Measurements from ENCODE around the gene PRKG2. TPM values are rescaled to one million over a fixed set of nuclear protein-coding genes. Genes with fewer than 3 reads are reported as not detected.

Gene PRKG2
- total RNA-seq, 4 donors from 2014 or later = 8.2 to 16.0 (median 9.0) TPM; not detected in 1

DNA sequence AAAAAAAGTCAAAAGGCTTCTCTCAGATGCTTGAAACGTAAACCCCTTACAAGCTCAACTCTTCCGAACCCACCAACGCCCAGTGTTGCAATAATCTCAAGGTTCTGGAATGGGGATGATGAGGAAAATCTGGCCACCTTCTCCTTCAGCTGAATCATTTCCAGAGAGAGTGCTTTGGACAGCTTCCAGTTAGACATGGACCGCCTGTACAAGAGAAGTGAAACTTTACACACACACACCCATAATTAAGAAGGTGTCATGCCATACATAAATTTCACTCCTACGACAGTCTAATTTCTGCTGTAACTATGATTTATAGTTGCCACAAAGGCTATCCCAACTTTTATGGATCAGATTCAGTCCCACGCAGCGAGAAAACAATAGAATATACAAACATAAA is 72.3 kb downstream of the PRKG2 start:
- Histone ChIP-seq H3K4me3 (no peak overlapping the region), H3K36me3 (no peaks in the 10 kb centered on the region), H3K27ac (peak overlapping the region in 2 of 4 donors; percentile 22 to 53), H3K9me3 (no peaks in the 10 kb centered on the region), H3K4me1 (peaks cover 0 to 12% (median 5%) of the 10 kb centered on the region in 4 donors), H3K27me3 (no peaks in the 10 kb centered on the region)
- intact Hi-C loops (cut with DNase I; ENCODE audit: low total_unique reads) = loop anchor here (5.0 kb wide), 1 partner anchor 1545 kb away; no protein-coding TSS in a partner anchor
- 18 to 40% methylated on average over 3 to 7 of the region's 7 CpGs for WGBS, 2 donors (ENCODE audit: low coverage in 1 of 2)
- in situ Hi-C loops (cut with MboI; ENCODE audit: low pct_ligation_motif_present in 1 of 4, low pct_unique_long_range_greater_than_20kb in 1 of 4, low sequenced_read_pairs in 3 of 4) = no loop called here
- TF ChIP-seq POLR2A (IDR thresholded peaks at IDR 0.05) (no peak), POLR2AphosphoS5 (IDR thresholded peaks at IDR 0.05) (peak in 2 of 3 donors; percentile 20 to 56)
- DNase-seq = peak; percentile 56

GRCh38 chr4:81137894-81138293 is 77.1 kb downstream of the PRKG2 start:
- Histone ChIP-seq H3K4me1 (peaks cover 0 to 10% (median under 1%) of the 10 kb centered on the region in 4 donors), H3K4me3 (no peak overlapping the region), H3K36me3 (no peaks in the 10 kb centered on the region), H3K27ac (no peak overlapping the region), H3K27me3 (peaks cover 7% of the 10 kb centered on the region), H3K9me3 (no peaks in the 10 kb centered on the region)
- intact Hi-C loops (cut with DNase I; ENCODE audit: low total_unique reads) = no loop called here
- TF ChIP-seq CTCF (IDR thresholded peaks at IDR 0.05) = no peak
- no peak for TF ChIP-seq POLR2AphosphoS5 (IDR thresholded peaks at IDR 0.05)
- no peak for TF ChIP-seq EP300 (IDR thresholded peaks at IDR 0.05; ENCODE audit: low read depth)
- in situ Hi-C loops (cut with MboI; ENCODE audit: low pct_ligation_motif_present in 1 of 4, low pct_unique_long_range_greater_than_20kb in 1 of 4, low sequenced_read_pairs in 3 of 4) = no loop called here
- DNase-seq = no peak
- WGBS, 2 donors (ENCODE audit: low coverage in 1 of 2) = 97 to 100% methylated on average over 1 to 4 of the region's 4 CpGs

DNA sequence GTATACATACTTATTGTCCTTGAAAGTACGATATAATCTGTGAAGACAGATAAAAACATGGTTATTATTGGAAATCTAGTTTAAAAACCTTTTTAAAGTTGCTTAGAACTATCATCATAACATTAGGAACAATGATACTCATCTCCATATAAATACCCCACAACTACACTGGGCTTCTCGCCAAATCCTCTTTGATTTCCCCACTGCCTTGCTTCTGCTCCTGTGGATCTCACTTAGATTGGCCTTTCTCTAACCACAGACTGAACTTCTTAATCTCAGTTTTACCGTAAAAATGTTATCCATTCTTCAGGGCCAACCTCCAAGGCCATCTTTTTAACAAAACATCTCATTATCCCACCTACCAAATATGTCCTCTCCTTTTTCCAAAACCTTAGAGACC is 77.6 kb downstream of the PRKG2 start:
- 80 to 83% methylated on average over 3 of the region's 3 CpGs for WGBS, 2 donors (ENCODE audit: low coverage in 1 of 2)
- Histone ChIP-seq H3K27me3 (peaks cover 7% of the 10 kb centered on the region), H3K4me3 (no peak overlapping the region), H3K27ac (no peak overlapping the region), H3K4me1 (peaks cover 0 to 9% (median 0%) of the 10 kb centered on the region in 4 donors), H3K36me3 (no peaks in the 10 kb centered on the region), H3K9me3 (no peaks in the 10 kb centered on the region)
- no peak for TF ChIP-seq POLR2AphosphoS5 (IDR thresholded peaks at IDR 0.05)
- TF ChIP-seq CTCF (IDR thresholded peaks at IDR 0.05) = no peak
- TF ChIP-seq POLR2A (IDR thresholded peaks at IDR 0.05) = no peak
- no peak for TF ChIP-seq EP300 (IDR thresholded peaks at IDR 0.05; ENCODE audit: low read depth)
- no peak for DNase-seq
- in situ Hi-C loops (cut with MboI; ENCODE audit: low pct_ligation_motif_present in 1 of 4, low pct_unique_long_range_greater_than_20kb in 1 of 4, low sequenced_read_pairs in 3 of 4) = no loop called here
- intact Hi-C loops (cut with DNase I; ENCODE audit: low total_unique reads) = no loop called here

DNA sequence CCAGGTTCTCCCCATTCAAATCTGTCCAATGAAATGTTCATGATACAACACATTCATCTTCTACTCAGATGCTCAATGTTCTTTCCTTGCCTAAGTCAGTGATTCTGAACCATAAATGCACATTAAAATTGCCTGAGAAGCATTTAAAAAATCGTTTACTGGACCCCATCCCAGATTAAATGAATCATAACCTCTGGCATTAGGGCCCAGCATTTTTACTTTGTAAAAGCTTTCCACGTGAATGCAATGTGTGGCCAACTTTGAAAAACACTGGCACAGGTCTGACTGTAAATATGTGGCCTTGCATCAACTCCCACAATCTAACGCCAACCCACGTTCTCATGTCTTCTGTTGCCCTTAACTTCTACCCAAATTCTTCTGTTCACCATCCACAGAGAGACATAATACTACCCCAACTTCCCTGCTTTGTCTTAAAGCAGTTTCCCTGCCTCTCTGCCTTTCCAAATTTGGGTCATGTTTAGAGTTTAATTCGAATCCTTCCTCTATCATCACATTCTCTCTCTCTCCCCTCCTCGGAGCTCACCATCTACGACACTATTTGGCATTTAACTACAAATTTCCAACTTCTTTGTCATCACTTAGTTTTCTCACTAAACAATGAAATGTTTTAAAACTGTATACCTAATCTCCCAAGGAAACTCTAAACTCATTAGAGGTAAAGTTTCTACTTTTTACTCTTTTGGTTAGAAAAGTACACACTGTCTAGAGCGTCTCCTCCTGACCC is 78.7 kb downstream of the PRKG2 start:
- Histone ChIP-seq H3K27me3 (peaks cover 7% of the 10 kb centered on the region), H3K36me3 (no peaks in the 10 kb centered on the region), H3K27ac (peak overlapping the region; percentile 5 to 41 (median 29)), H3K4me1 (peaks cover 0 to 9% (median 0%) of the 10 kb centered on the region in 4 donors), H3K9me3 (no peaks in the 10 kb centered on the region), H3K4me3 (no peak overlapping the region)
- DNase-seq = no peak
- no peak for TF ChIP-seq CTCF (IDR thresholded peaks at IDR 0.05)
- TF ChIP-seq EP300 (IDR thresholded peaks at IDR 0.05; ENCODE audit: low read depth) = no peak
- TF ChIP-seq POLR2AphosphoS5 (IDR thresholded peaks at IDR 0.05) = peak in 1 of 3 donors; percentile 8
- TF ChIP-seq POLR2A (IDR thresholded peaks at IDR 0.05) = no peak
- intact Hi-C loops (cut with DNase I; ENCODE audit: low total_unique reads) = no loop called here
- in situ Hi-C loops (cut with MboI; ENCODE audit: low pct_ligation_motif_present in 1 of 4, low pct_unique_long_range_greater_than_20kb in 1 of 4, low sequenced_read_pairs in 3 of 4) = no loop called here
- 58 to 60% methylated on average over 8 of the region's 8 CpGs for WGBS, 2 donors (ENCODE audit: low coverage in 1 of 2)

All from transverse colon (tissue), 4 donors.